ENCODE measurements around the gene PSAP.

PSAP gene

GRCh38 chr10:71796749-71797405, 54.2 kb downstream of the PSAP start:
- no CpG with 5 or more reads among the region's 7 CpGs for WGBS (ENCODE audit: extremely low coverage, insufficient coverage, insufficient read length)
- Histone ChIP-seq H3K79me1 (ENCODE audit: low read length) (no peaks in the 10 kb centered on the region), H3K36me3 (ENCODE audit: control insufficient read depth in 1 of 2, insufficient read depth in 2 of 2, low read length in 2 of 2) (no peaks in the 10 kb centered on the region), H3K27ac (ENCODE audit: low read depth, low read length) (no peak overlapping the region), H3K23ac (ENCODE audit: low read length) (no peak overlapping the region), H4K12ac (ENCODE audit: low read depth, low read length) (no peak overlapping the region), H3K79me2 (ENCODE audit: control insufficient read depth, insufficient read depth, low read length, poor library complexity) (no peaks in the 10 kb centered on the region), H2BK120ac (ENCODE audit: insufficient read depth, low read length, poor library complexity) (no peak overlapping the region), H2BK5ac (ENCODE audit: low read depth, low read length, poor library complexity) (no peak overlapping the region), H3K27me3 (ENCODE audit: insufficient read depth, low read length) (no peaks in the 10 kb centered on the region), H3K4me1 (ENCODE audit: control insufficient read depth in 1 of 2, insufficient read depth in 2 of 2, low read length in 2 of 2) (no peaks in the 10 kb centered on the region), H3K14ac (ENCODE audit: low read length) (no peak overlapping the region), H3K18ac (ENCODE audit: low read length) (no peak overlapping the region), H3K4me3 (ENCODE audit: low read depth, low read length) (no peak overlapping the region), H2AFZ (ENCODE audit: insufficient read depth, low read length, poor library complexity) (no peak overlapping the region), H2AK5ac (ENCODE audit: low read length) (no peak overlapping the region), H3K9me3 (ENCODE audit: insufficient read depth, low read depth, low read length) (no peaks in the 10 kb centered on the region), H4K8ac (ENCODE audit: low read depth, low read length) (no peak overlapping the region), H3K9ac (ENCODE audit: low read length) (no peak overlapping the region), H2BK12ac (ENCODE audit: low read length) (no peak overlapping the region), H3K4ac (ENCODE audit: low read depth, low read length) (no peak overlapping the region), H3K4me2 (ENCODE audit: low read length) (no peak overlapping the region), H4K91ac (ENCODE audit: low read depth, low read length) (no peak overlapping the region)
- no peak for DNase-seq

GRCh38 chr10:71795248-71795647, 55.8 kb downstream of the PSAP start:
- Histone ChIP-seq H4K12ac (ENCODE audit: low read depth, low read length) (no peak overlapping the region), H3K79me1 (ENCODE audit: low read length) (no peaks in the 10 kb centered on the region), H3K18ac (ENCODE audit: low read length) (no peak overlapping the region), H4K91ac (ENCODE audit: low read depth, low read length) (no peak overlapping the region), H4K8ac (ENCODE audit: low read depth, low read length) (no peak overlapping the region), H3K14ac (ENCODE audit: low read length) (no peak overlapping the region), H2BK120ac (ENCODE audit: insufficient read depth, low read length, poor library complexity) (no peak overlapping the region), H3K9me3 (ENCODE audit: insufficient read depth, low read depth, low read length) (peaks cover 2% of the 10 kb centered on the region), H3K79me2 (ENCODE audit: control insufficient read depth, insufficient read depth, low read length, poor library complexity) (no peaks in the 10 kb centered on the region), H3K23ac (ENCODE audit: low read length) (no peak overlapping the region), H3K4me1 (ENCODE audit: control insufficient read depth in 1 of 2, insufficient read depth in 2 of 2, low read length in 2 of 2) (no peaks in the 10 kb centered on the region), H3K4me3 (ENCODE audit: low read depth, low read length) (no peak overlapping the region), H2AK5ac (ENCODE audit: low read length) (no peak overlapping the region), H2AFZ (ENCODE audit: insufficient read depth, low read length, poor library complexity) (no peak overlapping the region), H2BK12ac (ENCODE audit: low read length) (no peak overlapping the region), H3K9ac (ENCODE audit: low read length) (no peak overlapping the region), H2BK5ac (ENCODE audit: low read depth, low read length, poor library complexity) (no peak overlapping the region), H3K4me2 (ENCODE audit: low read length) (no peak overlapping the region), H3K27me3 (ENCODE audit: insufficient read depth, low read length) (no peaks in the 10 kb centered on the region), H3K4ac (ENCODE audit: low read depth, low read length) (no peak overlapping the region), H3K27ac (ENCODE audit: low read depth, low read length) (no peak overlapping the region), H3K36me3 (ENCODE audit: control insufficient read depth in 1 of 2, insufficient read depth in 2 of 2, low read length in 2 of 2) (no peaks in the 10 kb centered on the region)
- DNase-seq, result peak in 1 of 2 donors; percentile 51
- WGBS (ENCODE audit: extremely low coverage, insufficient coverage, insufficient read length), result no CpG with 5 or more reads among the region's 2 CpGs

- Histone ChIP-seq H3K27me3 (ENCODE audit: insufficient read depth, low read length) (no peaks in the 10 kb centered on the region), H3K4ac (ENCODE audit: low read depth, low read length) (no peak overlapping the region), H4K12ac (ENCODE audit: low read depth, low read length) (no peak overlapping the region), H4K91ac (ENCODE audit: low read depth, low read length) (no peak overlapping the region), H3K9ac (ENCODE audit: low read length) (no peak overlapping the region), H3K18ac (ENCODE audit: low read length) (no peak overlapping the region), H3K79me1 (ENCODE audit: low read length) (no peaks in the 10 kb centered on the region), H2BK120ac (ENCODE audit: insufficient read depth, low read length, poor library complexity) (no peak overlapping the region), H3K9me3 (ENCODE audit: insufficient read depth, low read depth, low read length) (peaks cover 4% of the 10 kb centered on the region), H3K14ac (ENCODE audit: low read length) (no peak overlapping the region), H3K23ac (ENCODE audit: low read length) (no peak overlapping the region), H2BK5ac (ENCODE audit: low read depth, low read length, poor library complexity) (no peak overlapping the region), H3K4me2 (ENCODE audit: low read length) (no peak overlapping the region), H2BK12ac (ENCODE audit: low read length) (no peak overlapping the region), H4K8ac (ENCODE audit: low read depth, low read length) (no peak overlapping the region), H2AFZ (ENCODE audit: insufficient read depth, low read length, poor library complexity) (no peak overlapping the region), H3K79me2 (ENCODE audit: control insufficient read depth, insufficient read depth, low read length, poor library complexity) (no peaks in the 10 kb centered on the region), H3K27ac (ENCODE audit: low read depth, low read length) (no peak overlapping the region), H3K4me1 (ENCODE audit: control insufficient read depth in 1 of 2, insufficient read depth in 2 of 2, low read length in 2 of 2) (no peaks in the 10 kb centered on the region), H3K4me3 (ENCODE audit: low read depth, low read length) (no peak overlapping the region), H2AK5ac (ENCODE audit: low read length) (no peak overlapping the region), H3K36me3 (ENCODE audit: control insufficient read depth in 1 of 2, insufficient read depth in 2 of 2, low read length in 2 of 2) (no peaks in the 10 kb centered on the region)
- WGBS (ENCODE audit: extremely low coverage, insufficient coverage, insufficient read length), result no CpG with 5 or more reads among the region's 17 CpGs
- no peak for DNase-seq
Observed at GRCh38 chr10:71790749-71791440, 60.2 kb downstream of the PSAP start.

GRCh38 chr10:71789871-71790270, 61.2 kb downstream of the PSAP start:
- Histone ChIP-seq H3K4me2 (ENCODE audit: low read length) (no peak overlapping the region), H3K79me2 (ENCODE audit: control insufficient read depth, insufficient read depth, low read length, poor library complexity) (no peaks in the 10 kb centered on the region), H3K14ac (ENCODE audit: low read length) (no peak overlapping the region), H3K23ac (ENCODE audit: low read length) (no peak overlapping the region), H4K12ac (ENCODE audit: low read depth, low read length) (no peak overlapping the region), H3K9me3 (ENCODE audit: insufficient read depth, low read depth, low read length) (peaks cover 4% of the 10 kb centered on the region), H3K36me3 (ENCODE audit: control insufficient read depth in 1 of 2, insufficient read depth in 2 of 2, low read length in 2 of 2) (no peaks in the 10 kb centered on the region), H2BK120ac (ENCODE audit: insufficient read depth, low read length, poor library complexity) (no peak overlapping the region), H3K18ac (ENCODE audit: low read length) (no peak overlapping the region), H3K4me1 (ENCODE audit: control insufficient read depth in 1 of 2, insufficient read depth in 2 of 2, low read length in 2 of 2) (no peaks in the 10 kb centered on the region), H3K79me1 (ENCODE audit: low read length) (no peaks in the 10 kb centered on the region), H3K27ac (ENCODE audit: low read depth, low read length) (no peak overlapping the region), H3K27me3 (ENCODE audit: insufficient read depth, low read length) (no peaks in the 10 kb centered on the region), H2AFZ (ENCODE audit: insufficient read depth, low read length, poor library complexity) (no peak overlapping the region), H3K4ac (ENCODE audit: low read depth, low read length) (no peak overlapping the region), H2AK5ac (ENCODE audit: low read length) (no peak overlapping the region), H4K8ac (ENCODE audit: low read depth, low read length) (no peak overlapping the region), H3K9ac (ENCODE audit: low read length) (no peak overlapping the region), H4K91ac (ENCODE audit: low read depth, low read length) (no peak overlapping the region), H3K4me3 (ENCODE audit: low read depth, low read length) (no peak overlapping the region), H2BK5ac (ENCODE audit: low read depth, low read length, poor library complexity) (no peak overlapping the region), H2BK12ac (ENCODE audit: low read length) (no peak overlapping the region)
- no peak for DNase-seq
- WGBS (ENCODE audit: extremely low coverage, insufficient coverage, insufficient read length), result no CpG with 5 or more reads among the region's 10 CpGs
